GM12878 (cell line): Measurements from ENCODE around the gene C3orf20.

ENCODE experiments used
- ATF7 ChIP-seq: fragments of 450-650 bp; IDR thresholded peaks from 2 replicates; pipeline ENCODE4 v1.6.1; 2016; ENCODE audit warnings: low read depth, mild to moderate bottlenecking
- CHD4 ChIP-seq: fragments of 200-600 bp; sonication (generic); IDR thresholded peaks from 2 replicates; pipeline ENCODE4 v1.6.1; 2016; ENCODE audit warnings: mild to moderate bottlenecking
- CREB1 ChIP-seq: IDR thresholded peaks from 2 replicates; pipeline ENCODE4 v1.6.1; 2012; ENCODE audit warnings: low read depth, mild to moderate bottlenecking, inconsistent platforms
- EZH2 ChIP-seq: IDR thresholded peaks from 2 replicates; pipeline ENCODE4 v1.6.1; 2012; ENCODE audit warnings: low read depth, mild to moderate bottlenecking, control low read depth, inconsistent platforms, low read length, borderline replicate concordance; ENCODE audit not compliant: control insufficient read depth
- JUNB ChIP-seq: IDR thresholded peaks from 2 replicates; pipeline ENCODE4 v1.6.1; 2016; ENCODE audit warnings: antibody characterized with exemption, mild to moderate bottlenecking
- KDM1A ChIP-seq: fragments of 200-600 bp; sonication (generic); IDR thresholded peaks from 2 replicates; pipeline ENCODE4 v1.6.1; 2016; ENCODE audit warnings: borderline replicate concordance
- POLR2A ChIP-seq: IDR thresholded peaks from 2 replicates; pipeline ENCODE4 v1.6.1; 2011; ENCODE audit warnings: low read depth, mild to moderate bottlenecking, low read length
- POU2F2 ChIP-seq: IDR thresholded peaks from 3 replicates; pipeline ENCODE4 v1.6.1; 2011; ENCODE audit warnings: low read depth, mild to moderate bottlenecking, low read length, borderline replicate concordance
- RBBP5 ChIP-seq: fragments of 200-600 bp; sonication (generic); conservative IDR thresholded peaks from 2 replicates; pipeline ENCODE4 v1.6.1; 2016
- SIN3A ChIP-seq: IDR thresholded peaks from 2 replicates; pipeline ENCODE4 v1.6.1; 2012; ENCODE audit warnings: low read depth, low read length, improper control_type of control experiment
- TAF1 ChIP-seq: IDR thresholded peaks from 2 replicates; pipeline ENCODE4 v1.6.1; 2011; ENCODE audit warnings: mild to moderate bottlenecking, low read depth, low read length, borderline replicate concordance
- TF ChIP-seq, protein P1 (sequence below): IDR thresholded peaks from 2 replicates; pipeline ENCODE4 v1.6.1; 2011; ENCODE audit warnings: borderline replicate concordance, low read depth, mild to moderate bottlenecking, moderate library complexity, low read length; ENCODE audit not compliant: insufficient read depth, poor library complexity, severe bottlenecking
- TF ChIP-seq, protein P2 (sequence below): IDR thresholded peaks from 2 replicates; pipeline ENCODE4 v1.6.1; 2011; ENCODE audit warnings: low read depth, mild to moderate bottlenecking, low read length, moderate library complexity, borderline replicate concordance; ENCODE audit errors: extremely low read depth
- TF ChIP-seq, protein P3 (sequence below), 3 experiments: IDR thresholded peaks in 2 of 3; conservative IDR thresholded peaks in 1 of 3; 2 replicates each; pipeline ENCODE4 v1.5.1; 2011; ENCODE audit warnings: low read depth in 3 of 3, low read length in 3 of 3, mild to moderate bottlenecking in 3 of 3, control low read depth in 2 of 3, moderate library complexity in 2 of 3, inconsistent platforms in 1 of 3, mixed read lengths in 1 of 3; ENCODE audit not compliant: control insufficient read depth in 2 of 3, insufficient read depth in 1 of 3; ENCODE audit errors: extremely low read depth in 1 of 3

DNA sequence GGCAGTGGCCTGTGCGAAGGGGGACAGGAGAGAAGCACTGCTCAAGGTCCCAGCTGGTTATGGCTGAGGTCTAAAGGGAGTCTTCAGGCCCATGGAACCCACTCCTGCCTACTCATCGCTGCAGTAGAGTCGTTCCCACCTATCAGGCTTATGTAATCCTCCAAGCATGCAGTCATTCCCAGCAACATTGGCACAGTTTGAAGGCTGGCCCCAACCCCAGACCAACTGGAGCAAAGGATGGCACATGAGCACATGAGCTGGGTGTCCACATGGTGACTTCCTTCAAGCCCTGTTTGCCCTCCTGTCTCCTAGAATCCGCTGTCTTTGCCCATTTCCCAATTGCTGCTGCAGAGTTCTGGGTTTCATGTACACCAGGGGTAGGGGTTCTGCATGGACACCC is 83.4 kb downstream of the C3orf20 start:
- TF ChIP-seq, protein P1, sequence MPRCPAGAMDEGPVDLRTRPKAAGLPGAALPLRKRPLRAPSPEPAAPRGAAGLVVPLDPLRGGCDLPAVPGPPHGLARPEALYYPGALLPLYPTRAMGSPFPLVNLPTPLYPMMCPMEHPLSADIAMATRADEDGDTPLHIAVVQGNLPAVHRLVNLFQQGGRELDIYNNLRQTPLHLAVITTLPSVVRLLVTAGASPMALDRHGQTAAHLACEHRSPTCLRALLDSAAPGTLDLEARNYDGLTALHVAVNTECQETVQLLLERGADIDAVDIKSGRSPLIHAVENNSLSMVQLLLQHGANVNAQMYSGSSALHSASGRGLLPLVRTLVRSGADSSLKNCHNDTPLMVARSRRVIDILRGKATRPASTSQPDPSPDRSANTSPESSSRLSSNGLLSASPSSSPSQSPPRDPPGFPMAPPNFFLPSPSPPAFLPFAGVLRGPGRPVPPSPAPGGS = no peak
- TF ChIP-seq SIN3A = no peak
- TF ChIP-seq KDM1A = no peak
- no peak for TF ChIP-seq CHD4
- TF ChIP-seq CREB1 = no peak
- TF ChIP-seq JUNB = no peak
- TF ChIP-seq, protein P2, sequence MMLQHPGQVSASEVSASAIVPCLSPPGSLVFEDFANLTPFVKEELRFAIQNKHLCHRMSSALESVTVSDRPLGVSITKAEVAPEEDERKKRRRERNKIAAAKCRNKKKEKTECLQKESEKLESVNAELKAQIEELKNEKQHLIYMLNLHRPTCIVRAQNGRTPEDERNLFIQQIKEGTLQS = no peak
- TF ChIP-seq TAF1 = no peak
- TF ChIP-seq ATF7 = no peak
- TF ChIP-seq, protein P3, sequence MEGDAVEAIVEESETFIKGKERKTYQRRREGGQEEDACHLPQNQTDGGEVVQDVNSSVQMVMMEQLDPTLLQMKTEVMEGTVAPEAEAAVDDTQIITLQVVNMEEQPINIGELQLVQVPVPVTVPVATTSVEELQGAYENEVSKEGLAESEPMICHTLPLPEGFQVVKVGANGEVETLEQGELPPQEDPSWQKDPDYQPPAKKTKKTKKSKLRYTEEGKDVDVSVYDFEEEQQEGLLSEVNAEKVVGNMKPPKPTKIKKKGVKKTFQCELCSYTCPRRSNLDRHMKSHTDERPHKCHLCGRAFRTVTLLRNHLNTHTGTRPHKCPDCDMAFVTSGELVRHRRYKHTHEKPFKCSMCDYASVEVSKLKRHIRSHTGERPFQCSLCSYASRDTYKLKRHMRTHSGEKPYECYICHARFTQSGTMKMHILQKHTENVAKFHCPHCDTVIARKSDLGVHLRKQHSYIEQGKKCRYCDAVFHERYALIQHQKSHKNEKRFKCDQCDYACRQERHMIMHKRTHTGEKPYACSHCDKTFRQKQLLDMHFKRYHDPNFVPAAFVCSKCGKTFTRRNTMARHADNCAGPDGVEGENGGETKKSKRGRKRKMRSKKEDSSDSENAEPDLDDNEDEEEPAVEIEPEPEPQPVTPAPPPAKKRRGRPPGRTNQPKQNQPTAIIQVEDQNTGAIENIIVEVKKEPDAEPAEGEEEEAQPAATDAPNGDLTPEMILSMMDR (IDR thresholded peaks at IDR 0.05 in 2 of 3, conservative IDR thresholded peaks at IDR 0.05 in 1 of 3; ENCODE audit: control insufficient read depth in 2 of 3, extremely low read depth in 1 of 3, insufficient read depth in 1 of 3, low read depth in 3 of 3, low read length in 3 of 3) = no peak
- no peak for TF ChIP-seq EZH2
- no peak for TF ChIP-seq RBBP5
- no peak for TF ChIP-seq POU2F2
- no peak for TF ChIP-seq POLR2A
